Activated CD8-positive, alpha-beta memory T cell treated with anti-CD3 and anti-CD28 coated beads, Interleukin-2, amount 50 U/mL, for 24 hours (primary cell): ENCODE measurements around the gene ZBED5.
"Not testable (repeated sequence)": the region's sequence is repeated elsewhere in the genome, so short reads cannot be mapped to it uniquely, and the experiment has no call there.

Source experiments
- DNase-seq: peaks from one replicate; pipeline ENCODE4 v3.0.0-alpha.2; 2020; ENCODE audit errors: extremely low read depth

The ZBED5 gene

GRCh38 chr11:10857709-10858438 lies at the start of gene ZBED5:
ZBED5 (minus strand) TSS chr11:10858053; CDS start chr11:10854945, 3,108 bp downstream.
- peak; percentile 87 for DNase-seq

- DNase-seq, result no peak
These were observed 48.7 kb upstream of the ZBED5 start for GRCh38 chr11:10906521-10906920.

- no peak for DNase-seq
These were observed 44.6 kb upstream of the ZBED5 start for GRCh38 chr11:10902301-10903063.

GRCh38 chr11:10900681-10901415 lies 43.0 kb upstream of the ZBED5 start:
- DNase-seq, result no peak

GRCh38 chr11:10899121-10899830 lies 41.4 kb upstream of the ZBED5 start:
- no peak for DNase-seq

- DNase-seq, result no peak
These were observed 40.8 kb upstream of the ZBED5 start for GRCh38 chr11:10898763-10899025.

GRCh38 chr11:10898003-10898762 lies 40.3 kb upstream of the ZBED5 start:
- DNase-seq, result no peak

GRCh38 chr11:10897150-10897549 lies 39.3 kb upstream of the ZBED5 start:
- DNase-seq, result no peak

- no peak for DNase-seq
These were observed 38.6 kb upstream of the ZBED5 start for GRCh38 chr11:10896493-10896892.

GRCh38 chr11:10895285-10895684 lies 37.4 kb upstream of the ZBED5 start:
- no peak for DNase-seq

- DNase-seq, result no peak
These were observed 36.8 kb upstream of the ZBED5 start for GRCh38 chr11:10894666-10895065.

- DNase-seq, result no peak
These were observed 35.9 kb upstream of the ZBED5 start for GRCh38 chr11:10893714-10894151.

- DNase-seq, result no peak
These were observed 34.4 kb upstream of the ZBED5 start for GRCh38 chr11:10892250-10892649.

GRCh38 chr11:10891151-10891720 lies 33.4 kb upstream of the ZBED5 start:
- no peak for DNase-seq

GRCh38 chr11:10890083-10890482 lies 32.2 kb upstream of the ZBED5 start:
- not testable (repeated sequence) for DNase-seq

- DNase-seq, result no peak
These were observed 29.5 kb upstream of the ZBED5 start for GRCh38 chr11:10887307-10887706.

- DNase-seq, result no peak
These were observed 28.9 kb upstream of the ZBED5 start for GRCh38 chr11:10886652-10887250.

- no peak for DNase-seq
These were observed 28.0 kb upstream of the ZBED5 start for GRCh38 chr11:10885703-10886363.

GRCh38 chr11:10884292-10884691 lies 26.4 kb upstream of the ZBED5 start:
- not testable (repeated sequence) for DNase-seq

- no peak for DNase-seq
These were observed 24.0 kb upstream of the ZBED5 start for GRCh38 chr11:10881892-10882291.
